HG03520 (cell line): ENCODE results near the gene HEG1.

ENCODE experiments used
- ATAC-seq: cut with Tn5 transposase; IDR thresholded peaks from one replicate; pipeline ENCODE4 v1.9.1; 2021; ENCODE audit warnings: mild to moderate bottlenecking, moderate library complexity; ENCODE audit not compliant: unreplicated experiment

The HEG1 gene

DNA sequence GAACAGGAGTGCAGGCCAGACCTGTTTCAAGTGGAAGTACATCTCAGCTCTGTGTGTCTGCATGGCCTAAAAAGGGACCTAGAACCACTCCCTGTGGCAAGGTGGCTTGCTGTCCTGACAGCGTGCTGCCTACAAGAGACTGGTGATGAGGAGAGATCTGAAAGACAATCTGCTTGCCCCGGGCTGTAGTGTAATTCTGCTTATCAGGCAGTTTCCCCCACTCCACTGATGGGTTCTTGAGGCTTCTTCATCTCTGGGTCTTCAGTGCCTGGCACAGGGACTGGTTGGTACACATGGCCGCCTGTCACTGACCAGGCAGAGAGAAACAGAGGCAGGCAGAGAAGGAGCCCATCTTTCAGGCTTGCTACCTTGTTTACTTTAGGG, 57.6 kb downstream of the HEG1 start:
- no peak for ATAC-seq

DNA sequence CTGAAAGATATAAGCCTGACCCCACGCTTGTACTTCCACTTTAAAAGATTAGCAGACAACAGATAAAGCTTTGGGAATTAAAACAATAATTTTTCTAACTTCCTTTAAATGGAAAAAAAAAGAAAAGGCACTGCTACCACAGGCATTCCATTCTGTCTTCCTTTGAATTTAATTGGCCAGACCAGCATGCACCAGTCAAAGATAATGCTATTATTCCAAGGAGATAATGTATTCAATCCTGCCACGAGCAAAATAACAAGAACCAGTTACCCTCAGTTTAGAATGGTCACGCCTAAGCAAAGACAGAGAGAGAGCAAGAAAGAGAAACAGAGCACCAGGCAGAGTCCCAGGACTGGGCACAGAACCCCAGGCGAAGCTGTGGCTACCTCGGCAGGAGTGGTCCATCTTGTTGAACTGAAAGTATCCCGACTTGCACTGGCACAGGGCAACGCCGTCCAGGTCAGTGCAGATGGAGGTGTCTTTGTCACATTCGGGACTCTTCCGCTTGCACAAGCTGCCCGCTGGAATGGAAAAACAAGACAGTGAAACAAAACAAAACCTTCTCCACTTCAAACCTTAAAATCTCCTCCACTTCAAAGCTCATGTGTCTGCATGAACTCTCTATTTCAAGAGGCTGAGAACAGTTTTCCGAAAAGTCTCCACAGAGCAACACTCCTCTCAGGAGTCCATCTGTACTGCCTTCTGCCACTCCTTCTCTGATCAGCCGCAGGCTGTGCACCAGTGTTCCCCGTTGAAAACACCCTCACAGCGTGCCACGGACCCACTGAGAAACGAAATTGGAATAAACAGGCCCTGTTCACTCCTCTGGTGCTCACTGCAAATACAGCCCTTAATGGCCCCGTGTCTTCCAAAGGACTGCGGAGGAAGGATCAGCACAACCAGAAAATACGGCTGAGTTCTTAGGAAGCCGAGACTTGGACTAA, 58.2 kb downstream of the HEG1 start:
- ATAC-seq, result no peak

DNA sequence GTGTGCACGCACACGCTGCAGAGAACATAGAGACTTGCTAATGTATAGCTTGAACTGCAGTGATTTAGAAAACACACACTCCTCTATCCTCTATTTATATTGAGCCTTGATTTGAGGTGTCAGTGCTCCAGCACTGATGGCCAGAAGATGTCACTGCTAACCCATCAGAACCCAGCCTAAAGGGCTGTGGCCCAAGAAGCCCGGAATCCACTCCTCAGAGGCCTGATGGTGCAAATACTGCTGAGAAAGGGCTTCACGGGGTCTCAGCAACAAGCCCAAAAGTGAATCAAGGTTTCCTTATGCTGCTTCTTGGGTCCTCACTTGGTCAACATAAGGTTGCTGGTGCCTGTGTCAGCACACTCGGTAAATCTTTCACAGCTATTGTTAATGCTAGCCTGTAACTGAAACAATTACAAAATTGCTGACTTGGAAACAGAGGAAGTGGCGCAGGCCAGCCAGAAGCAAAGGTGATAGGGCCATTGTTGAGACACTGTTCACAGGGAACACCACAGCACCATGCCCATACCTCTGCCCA, 60.3 kb downstream of the HEG1 start:
- no peak for ATAC-seq

DNA sequence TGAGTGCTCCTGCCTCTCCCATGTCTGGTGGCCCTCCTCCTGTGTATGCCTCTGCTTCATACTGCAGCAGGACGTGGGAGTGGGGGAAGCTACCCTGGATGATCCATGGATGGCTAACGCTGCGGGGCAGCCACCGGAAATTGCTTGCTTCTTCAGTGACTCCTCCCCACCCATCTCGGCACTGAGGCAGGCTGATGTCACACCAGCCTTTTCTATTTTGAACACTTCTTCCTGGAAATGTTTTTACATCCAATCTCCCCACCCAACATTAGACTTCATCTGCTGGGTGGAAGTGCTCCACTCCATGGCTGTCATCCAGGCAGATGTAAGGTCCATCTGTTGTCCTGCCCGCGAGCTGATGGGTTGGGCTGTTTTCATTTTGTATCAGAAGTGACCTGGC, 62.3 kb downstream of the HEG1 start:
- no peak for ATAC-seq

DNA sequence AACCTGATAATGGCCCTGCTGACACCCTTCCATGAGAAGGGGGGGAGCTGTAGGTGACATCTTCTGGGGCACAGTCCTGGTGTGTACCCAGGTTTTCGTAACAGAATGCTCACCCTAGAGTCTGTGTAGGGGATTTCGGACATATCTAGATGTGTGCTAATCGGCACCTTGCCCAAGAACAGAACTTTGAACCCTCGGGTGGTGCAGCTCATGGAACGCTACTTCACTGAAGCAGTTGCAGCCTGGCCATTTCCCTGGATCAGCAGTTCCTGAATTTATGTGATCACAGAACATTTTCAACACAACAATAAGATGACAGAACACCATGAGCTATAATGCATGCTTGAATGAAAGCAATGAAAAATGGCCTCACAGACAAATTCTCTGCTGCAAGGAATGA, 63.8 kb downstream of the HEG1 start:
- no peak for ATAC-seq

DNA sequence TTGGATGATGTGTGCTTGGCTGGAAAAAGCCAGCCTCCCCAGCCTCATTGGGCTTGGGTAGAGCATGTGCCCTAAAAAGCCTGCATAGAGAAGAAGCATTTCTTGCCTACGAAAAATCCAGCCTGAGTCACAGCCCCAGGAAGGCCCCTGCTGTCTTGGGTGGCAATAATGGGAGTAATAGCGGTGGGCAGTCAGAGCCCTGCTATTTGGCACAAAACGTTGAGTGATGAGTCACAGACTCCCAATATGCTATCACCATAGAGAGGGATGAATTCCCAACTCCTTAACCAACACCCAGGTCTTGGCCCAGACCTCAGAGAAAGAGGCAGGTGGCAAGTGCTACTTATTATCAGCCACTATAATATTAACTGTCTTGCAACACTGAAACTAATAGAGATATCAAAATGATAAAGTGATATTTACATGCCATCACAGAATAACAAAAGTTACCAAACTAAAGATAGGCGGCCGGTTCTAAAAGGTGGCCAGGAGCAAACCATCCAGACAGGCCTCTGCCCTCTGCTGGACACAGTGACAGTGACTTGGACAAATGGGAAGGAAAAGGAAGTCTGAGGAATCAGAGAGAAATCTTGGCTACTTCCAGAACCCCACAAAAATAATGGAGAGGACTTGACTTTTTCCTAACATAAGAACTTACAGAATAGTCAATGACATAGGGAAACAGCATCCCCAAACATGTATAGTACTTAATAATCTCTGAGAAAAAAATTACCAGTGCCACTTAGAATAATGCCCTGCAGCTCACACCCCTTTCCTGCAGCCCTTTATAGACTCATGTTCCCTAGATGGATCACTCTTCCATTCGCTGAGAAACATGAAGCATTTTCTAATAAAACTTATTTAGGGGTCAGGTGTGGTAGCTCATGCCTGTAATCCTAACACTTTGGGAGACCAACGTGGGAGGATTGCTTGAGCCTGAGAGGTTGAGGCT, 69.3 kb downstream of the HEG1 start:
- no peak for ATAC-seq

DNA sequence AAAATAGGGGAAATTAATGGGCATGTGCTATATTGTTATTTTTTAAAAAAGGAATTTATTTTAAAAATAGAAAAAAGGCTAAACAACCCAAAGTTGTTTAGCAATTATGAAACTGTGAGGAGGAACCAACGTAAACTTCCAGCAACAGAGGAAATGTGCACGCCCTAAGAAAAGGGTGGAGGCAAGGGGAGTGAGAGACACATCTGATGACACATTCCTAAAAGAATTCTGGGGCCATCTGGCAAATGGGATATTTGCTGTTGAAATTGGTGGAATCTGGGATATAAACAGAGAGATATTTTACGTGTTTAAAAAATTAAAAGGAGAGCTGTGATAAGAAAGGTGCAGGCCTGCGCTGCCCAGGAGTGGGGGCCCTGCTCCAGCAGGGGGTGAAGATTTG, 70.4 kb downstream of the HEG1 start:
- no peak for ATAC-seq

DNA sequence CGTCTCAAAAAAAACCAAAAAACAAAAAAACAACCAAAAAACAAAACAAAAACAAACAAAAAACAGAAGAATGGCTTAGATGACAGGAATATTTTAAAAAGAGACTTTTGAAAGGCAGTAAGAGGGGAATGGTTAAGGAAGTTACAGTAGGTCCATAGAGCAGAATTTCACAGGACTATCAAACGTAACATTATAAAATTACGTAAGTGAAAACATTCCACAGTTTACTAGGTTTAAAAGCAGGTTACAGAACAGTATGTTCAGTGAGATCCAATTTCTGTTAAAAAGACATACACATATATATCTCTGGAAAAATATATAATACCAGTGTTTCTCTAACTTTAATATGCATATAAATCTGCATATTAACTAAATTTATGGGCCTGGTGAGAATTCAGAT, 71.0 kb downstream of the HEG1 start:
- ATAC-seq, result no peak

DNA sequence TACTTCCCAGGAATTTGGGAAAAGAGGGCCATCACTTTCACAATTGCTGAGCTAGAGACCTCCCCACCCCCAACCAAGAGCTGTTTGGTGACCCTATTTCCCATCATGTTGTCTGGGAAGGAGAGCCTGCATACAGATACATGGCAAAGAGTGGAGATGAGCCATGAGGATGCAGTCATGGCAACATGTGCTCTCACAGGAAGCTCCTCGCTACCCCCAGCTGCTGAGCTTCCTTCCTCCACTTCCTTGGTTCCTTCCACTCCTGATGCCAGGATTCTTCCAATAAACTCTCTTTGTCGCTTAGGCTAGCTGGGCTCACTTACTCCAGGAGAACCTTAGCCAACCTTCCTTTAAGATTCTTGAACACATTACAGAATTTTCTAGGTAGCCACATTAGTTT, 72.9 kb downstream of the HEG1 start:
- ATAC-seq, result no peak

DNA sequence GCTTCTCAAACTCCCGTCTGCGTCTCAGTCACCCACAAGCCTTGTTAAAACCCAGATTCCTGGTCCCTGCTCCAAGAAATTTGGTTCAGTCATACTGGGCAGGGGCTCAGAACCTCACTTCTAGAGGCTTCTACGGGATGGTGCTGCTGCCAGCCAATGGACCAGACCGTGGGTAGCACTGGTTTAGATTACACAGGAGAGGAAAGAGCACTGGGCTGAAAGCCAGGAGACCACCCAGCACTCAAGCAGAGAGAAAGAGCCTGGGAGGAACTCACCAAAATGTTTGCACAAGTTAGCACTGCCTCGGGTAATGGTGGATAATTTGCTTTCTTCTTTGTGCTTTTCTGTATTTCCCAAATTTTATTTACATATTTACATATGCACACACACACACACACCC, 74.3 kb downstream of the HEG1 start:
- ATAC-seq, result no peak

DNA sequence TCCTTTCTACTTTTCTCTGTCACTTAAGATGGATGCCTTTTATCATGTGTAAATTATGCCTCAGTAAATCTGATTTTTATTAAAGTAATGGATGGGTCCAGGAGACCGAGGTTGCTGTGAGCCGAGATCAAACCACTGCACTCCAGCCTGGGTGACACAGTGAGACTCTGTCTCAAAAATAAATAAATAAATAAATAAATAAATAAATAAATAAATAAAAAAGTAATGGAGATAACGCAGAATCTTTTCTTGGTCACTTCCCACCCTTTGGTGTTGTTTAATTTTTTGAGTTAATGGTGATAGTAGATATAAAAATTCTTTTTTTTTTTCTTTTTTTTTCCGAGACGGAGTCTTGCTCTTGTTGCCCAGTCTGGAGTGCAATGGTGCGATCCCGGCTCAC, 77.2 kb downstream of the HEG1 start:
- ATAC-seq, result no peak

DNA sequence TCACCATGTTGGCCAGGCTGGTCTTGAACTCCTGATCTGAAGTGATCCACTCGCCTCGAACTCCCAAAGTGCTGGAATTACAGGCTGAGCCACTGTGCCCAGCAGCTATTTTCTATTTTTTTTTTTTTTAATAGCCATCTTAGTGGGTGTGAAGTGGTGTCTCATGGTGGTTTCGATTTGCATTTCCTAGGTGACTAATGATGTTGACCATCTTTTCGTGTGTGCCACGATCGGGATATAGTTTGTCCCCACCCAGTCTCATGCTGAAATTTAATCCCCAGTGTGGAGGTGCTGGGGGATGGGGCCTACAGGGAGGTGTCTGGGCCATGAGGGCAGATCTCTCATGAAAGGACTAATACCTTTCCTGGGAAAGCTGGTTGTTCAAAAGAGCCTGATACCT, 79.4 kb downstream of the HEG1 start:
- ATAC-seq, result no peak

DNA sequence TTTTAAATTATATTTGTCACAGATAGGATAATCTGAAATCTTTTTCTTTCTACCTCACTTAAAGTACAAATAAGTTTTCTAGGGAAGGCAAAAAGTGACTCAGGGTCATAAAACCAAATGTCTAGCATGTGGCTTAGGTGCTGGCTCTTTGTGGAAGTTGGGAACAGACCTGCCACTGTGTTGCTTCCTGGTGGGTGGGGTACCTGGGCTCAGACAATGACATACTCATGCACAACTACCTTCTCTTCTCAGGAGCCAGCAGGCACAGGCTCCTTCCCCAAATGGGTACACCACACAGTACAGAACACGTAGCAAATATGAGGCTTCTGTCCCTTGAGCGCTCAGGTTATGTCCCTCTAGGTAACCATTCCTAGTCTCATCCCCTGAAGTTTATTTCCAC, 81.1 kb downstream of the HEG1 start:
- no peak for ATAC-seq

DNA sequence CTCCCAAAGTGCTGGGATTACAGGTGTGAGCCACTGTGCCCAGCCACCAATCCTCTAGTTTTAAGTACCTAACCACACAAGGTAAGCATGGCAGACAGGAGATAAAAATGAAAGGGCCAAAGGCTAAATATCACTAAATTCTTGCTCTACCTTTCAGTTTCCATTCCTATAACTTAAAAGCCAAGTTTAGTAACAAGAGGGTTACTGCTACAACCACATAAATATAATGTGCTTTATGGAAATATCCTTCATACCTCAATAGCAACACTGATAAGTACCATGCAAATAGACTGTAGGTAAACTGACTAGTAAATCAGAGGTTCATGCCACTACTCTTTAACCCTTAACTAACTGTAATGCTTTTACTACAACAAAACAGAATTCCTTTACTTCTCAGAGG, 82.5 kb downstream of the HEG1 start:
- ATAC-seq, result no peak

DNA sequence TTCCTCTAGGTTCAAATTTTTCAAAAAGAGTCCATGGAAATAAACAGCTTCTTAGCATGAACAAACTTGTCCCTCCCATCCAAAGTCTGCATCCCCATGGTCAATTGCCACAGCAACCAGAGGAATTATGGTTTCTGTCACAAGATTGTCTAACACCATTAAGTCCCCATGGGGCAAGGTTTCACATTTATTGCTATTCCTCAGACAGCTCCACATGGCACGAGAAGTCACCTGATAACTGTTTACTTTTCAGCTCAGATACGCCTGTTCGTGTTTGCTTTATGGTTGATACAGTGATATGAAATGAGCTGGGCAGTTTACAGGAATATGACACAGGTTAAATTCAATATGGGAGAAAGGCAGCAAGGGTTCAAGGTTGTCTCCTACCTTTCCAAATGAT, 83.3 kb downstream of the HEG1 start:
- no peak for ATAC-seq

DNA sequence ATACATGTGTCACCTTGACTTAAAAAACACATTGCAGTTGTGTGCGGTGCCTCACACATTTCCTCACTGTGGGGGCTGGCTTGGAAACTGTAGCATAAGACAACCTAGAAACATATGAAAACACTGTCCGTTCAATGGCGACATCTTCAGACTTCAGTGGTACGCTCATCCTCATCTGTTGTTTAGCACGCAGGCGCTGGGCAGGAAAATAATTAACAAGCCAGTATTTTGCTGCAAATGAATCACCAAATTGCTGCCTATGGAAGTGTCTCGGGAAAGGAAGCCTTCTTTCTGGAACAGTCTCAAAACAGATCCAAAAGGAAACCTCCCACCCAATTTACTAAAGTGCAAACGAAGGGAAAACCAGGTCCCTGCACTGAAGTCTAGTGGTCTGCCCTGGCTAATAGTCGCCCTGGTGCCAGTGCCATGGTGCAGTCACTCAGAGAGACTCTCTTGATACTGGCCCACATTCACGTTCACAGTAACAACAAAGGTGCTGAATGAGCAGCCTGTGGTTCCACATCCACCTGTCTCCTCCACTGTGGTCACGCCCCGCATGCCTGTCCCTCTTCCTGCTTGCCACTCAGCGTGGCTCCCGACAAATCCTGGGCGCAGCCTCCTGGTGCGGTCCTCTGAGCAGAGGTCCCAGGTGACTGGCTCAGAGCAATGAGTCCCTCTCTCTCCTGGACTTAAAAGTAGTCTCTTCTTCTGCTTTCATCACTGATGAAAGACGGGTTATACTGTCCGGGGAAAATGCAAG, 85.7 kb downstream of the HEG1 start:
- no peak for ATAC-seq

DNA sequence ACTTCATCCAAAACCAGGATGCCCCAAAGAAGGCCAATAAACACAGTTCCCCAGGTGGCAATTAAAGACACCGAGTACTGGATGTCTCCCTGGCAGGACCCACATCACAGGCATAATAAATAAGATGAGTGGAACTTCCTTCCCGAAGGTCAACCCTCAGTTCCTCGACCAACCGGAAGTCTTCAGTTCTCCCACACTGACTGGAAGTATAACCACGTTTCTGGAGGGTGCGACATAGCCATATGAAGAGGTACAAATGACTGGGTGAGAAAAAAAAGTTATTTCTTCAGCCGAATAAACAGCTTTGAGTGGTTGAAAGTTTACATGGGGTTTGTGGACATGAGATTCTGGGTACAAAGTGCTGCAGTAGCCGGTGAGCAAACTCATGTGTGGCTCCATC, 86.6 kb downstream of the HEG1 start:
- no peak for ATAC-seq

DNA sequence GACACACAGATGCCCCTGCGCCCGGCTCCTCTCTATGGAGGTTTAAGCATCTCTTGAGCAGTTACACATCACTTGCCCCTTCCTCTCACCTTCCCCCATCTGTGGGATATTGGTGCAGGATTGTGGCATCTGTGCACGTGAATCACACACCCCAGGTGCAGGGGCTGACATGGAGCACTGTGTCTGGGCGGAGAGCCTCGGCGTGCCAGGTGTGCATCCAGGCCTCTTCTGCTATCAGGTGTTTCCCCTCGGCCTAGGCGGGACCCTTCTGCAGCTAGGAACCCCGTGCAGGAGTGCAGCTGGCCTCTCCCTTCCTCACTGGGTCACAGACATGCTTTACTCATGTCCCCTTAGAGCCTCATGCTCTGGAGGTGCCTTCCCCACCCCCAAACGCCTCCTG, 87.8 kb downstream of the HEG1 start:
- no peak for ATAC-seq

DNA sequence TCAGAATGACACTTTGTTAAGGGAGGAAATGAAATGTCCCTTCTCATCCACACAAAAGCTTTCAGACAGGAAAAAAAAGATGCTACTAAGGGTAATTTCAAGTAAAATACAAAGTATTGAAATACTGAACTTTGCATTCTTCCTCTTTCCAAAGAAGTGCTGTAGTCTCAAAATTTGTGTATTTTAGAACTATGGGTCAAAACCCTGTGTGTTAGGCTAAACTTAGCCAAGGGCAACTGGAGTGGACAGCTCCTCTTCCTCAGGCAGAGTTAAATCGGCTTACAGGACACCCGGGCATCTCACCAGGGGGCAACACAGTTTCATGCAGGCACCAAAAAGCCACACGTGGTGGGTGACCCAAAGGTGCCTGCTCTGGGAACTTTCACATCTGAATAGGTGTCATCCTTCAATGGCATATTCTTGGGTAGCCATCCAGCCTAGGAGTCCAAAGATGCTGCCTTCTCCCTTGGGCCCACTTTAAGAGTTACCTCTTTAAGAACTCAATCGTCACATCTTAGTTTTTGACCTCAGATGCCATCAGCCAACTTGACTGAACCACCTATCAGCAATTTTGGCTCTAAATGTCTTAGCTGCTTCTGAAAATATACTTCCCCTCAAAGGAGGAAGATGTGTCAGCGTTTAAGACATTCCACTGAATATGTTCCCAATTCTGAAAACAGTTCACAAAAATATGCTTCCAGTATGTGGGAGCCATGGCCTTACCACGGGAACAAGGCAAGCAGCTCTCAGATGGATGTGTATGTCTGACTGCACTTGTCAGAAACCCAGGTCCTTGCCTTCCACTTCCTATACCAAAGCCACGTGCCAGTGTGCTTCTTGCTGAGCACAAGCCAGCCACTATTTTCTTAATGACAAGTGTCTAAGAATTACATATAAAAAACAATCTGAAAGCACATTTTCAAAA, 89.0 kb downstream of the HEG1 start:
- ATAC-seq, result no peak

DNA sequence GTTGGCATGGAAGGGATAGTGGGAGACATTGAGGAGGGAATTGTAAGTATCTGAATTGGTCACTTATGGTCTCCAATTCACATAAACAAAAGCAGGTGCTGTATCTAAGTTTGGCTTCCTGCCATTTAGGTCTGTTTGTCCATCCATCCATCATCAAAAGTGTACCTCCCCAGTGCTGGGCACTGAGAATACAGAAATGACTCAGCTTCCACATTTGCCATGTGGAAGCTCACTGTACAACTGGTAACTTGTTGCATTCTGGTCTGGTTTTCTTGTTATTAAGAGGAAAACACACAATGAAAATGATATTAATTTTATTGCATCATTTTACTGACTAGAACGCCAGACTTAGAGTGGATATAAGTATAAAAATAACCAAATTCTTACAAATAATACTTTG, 90.4 kb downstream of the HEG1 start:
- ATAC-seq, result no peak
